Glomerular endothelial cell (primary cell): Measurements from ENCODE around the gene TAF3. TPM values are rescaled to one million over a fixed set of nuclear protein-coding genes. Genes with fewer than 3 reads are reported as not detected.

Experiments
- DNase-seq: peaks from one replicate; pipeline ENCODE4 v3.0.0-alpha.2; 2011; ENCODE audit warnings: low read depth, low spot score; ENCODE audit errors: extremely low read depth
- total RNA-seq: library from RNA; depleted of rRNA; stranded (reverse); fragments of >200 nt; gene quantifications from 2 replicates; pipeline ENCODE4 v1.2.3, GENCODE V29; 2015

The TAF3 gene
- total RNA-seq, 1 donor from 2014 or later, result 6.5 TPM

- no peak for DNase-seq
These were observed 47.9 kb downstream of the TAF3 start for GRCh38 chr10:7866176-7866575.

- no peak for DNase-seq
These were observed 53.7 kb downstream of the TAF3 start for GRCh38 chr10:7872041-7872442.

- no peak for DNase-seq
These were observed 56.6 kb downstream of the TAF3 start for GRCh38 chr10:7874864-7875263.

GRCh38 chr10:7876541-7877127, 58.3 kb downstream of the TAF3 start:
- DNase-seq, result no peak

GRCh38 chr10:7881119-7881518, 62.8 kb downstream of the TAF3 start:
- DNase-seq, result no peak

- DNase-seq, result no peak
These were observed 67.8 kb downstream of the TAF3 start for GRCh38 chr10:7886056-7886455.

GRCh38 chr10:7887174-7887816, 69.0 kb downstream of the TAF3 start:
- DNase-seq, result no peak

- no peak for DNase-seq
These were observed 71.7 kb downstream of the TAF3 start for GRCh38 chr10:7889947-7890542.

GRCh38 chr10:7890781-7891180, 72.5 kb downstream of the TAF3 start:
- DNase-seq, result no peak

GRCh38 chr10:7891634-7892033, 73.3 kb downstream of the TAF3 start:
- peak; percentile 22 for DNase-seq

- no peak for DNase-seq
These were observed 73.8 kb downstream of the TAF3 start for GRCh38 chr10:7892146-7892545.

- no peak for DNase-seq
These were observed 77.4 kb downstream of the TAF3 start for GRCh38 chr10:7895699-7896090.

- no peak for DNase-seq
These were observed 78.0 kb downstream of the TAF3 start for GRCh38 chr10:7896297-7896696.

GRCh38 chr10:7901256-7901655, 83.0 kb downstream of the TAF3 start:
- DNase-seq, result no peak

GRCh38 chr10:7902413-7902812, 84.1 kb downstream of the TAF3 start:
- no peak for DNase-seq

GRCh38 chr10:7903851-7904250, 85.5 kb downstream of the TAF3 start:
- no peak for DNase-seq

GRCh38 chr10:7906128-7906527, 87.8 kb downstream of the TAF3 start:
- no peak for DNase-seq

- DNase-seq, result no peak
These were observed 90.4 kb downstream of the TAF3 start for GRCh38 chr10:7908541-7909210.

- DNase-seq, result no peak
These were observed 95.0 kb downstream of the TAF3 start for GRCh38 chr10:7913126-7913872.

GRCh38 chr10:7915923-7916536, 97.7 kb downstream of the TAF3 start:
- no peak for DNase-seq

GRCh38 chr10:7917736-7918135, 99.4 kb downstream of the TAF3 start:
- DNase-seq, result no peak
